ENCODE data around the gene LRFN2.

LRFN2 gene

DNA sequence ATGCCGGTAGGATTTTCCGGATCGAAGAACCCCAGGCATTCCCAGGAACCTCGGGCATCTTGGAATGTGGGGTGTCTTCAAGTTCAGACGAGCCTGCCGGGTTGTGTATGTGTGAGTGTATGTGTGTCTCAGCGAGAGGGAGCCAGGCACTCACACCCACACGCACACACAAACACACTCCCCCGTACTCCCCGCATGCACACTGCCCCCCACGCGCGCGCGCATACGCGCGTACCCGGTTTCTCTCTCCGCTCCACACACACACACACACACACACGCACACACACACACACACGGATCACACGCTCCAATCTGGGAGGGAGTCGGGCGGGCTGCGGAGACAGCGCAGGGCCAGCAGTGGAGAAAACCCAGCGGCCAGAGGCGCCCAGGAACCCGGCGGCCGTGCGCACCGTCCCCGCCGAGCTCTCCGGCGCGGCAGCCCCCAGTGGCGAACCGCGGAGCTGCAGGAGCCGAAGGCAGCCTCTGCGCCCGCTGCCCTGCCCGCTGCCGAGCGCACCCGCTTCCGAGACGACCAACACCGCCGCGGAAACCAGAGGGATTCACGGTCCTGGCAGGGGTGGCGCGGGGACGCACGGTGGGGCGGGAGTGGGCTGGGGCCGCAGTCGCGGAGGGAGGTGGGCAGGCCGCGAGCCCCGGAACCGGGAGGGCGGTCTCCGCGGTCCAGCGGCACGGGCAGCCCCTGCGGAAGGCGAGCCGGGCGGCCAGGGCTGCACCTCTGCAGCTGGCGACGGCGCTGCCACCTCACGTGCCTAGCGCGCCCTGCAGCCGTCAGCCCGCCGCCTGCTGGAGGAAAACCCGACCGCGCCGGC, at the start of gene LRFN2:
Gene LRFN2 (minus strand): TSS at position 125 of the 830 bp plus-strand sequence.
- peak; percentile 27 to 55 (median 42) for DNase-seq (ENCODE audit: low read depth in 4 of 4, low spot score in 1 of 4)

- no peak for DNase-seq (ENCODE audit: low read depth in 4 of 4, low spot score in 1 of 4)
Measured at GRCh38 chr6:40634429-40634828, 47.3 kb upstream of the LRFN2 start.

DNA sequence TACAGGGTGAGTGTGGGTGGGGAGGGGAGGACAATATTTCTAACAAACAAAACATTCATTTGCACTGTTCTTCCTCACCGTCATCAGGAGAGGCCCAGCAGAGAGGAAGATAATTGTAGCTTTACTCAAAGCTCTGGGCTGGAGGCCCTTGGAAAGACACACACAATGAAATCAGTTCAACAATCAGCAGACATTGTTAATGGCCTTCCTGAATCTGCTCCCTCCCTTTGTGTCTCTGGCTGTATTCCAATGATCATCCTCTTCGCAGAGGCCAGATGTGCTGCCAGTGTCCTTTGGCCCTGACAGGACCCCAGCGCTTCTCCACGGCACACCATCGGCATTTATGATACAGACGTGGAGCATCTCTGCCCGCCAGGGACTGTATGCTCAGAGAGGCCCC, 44.6 kb upstream of the LRFN2 start:
- DNase-seq (ENCODE audit: low read depth in 4 of 4, low spot score in 1 of 4), result no peak

DNA sequence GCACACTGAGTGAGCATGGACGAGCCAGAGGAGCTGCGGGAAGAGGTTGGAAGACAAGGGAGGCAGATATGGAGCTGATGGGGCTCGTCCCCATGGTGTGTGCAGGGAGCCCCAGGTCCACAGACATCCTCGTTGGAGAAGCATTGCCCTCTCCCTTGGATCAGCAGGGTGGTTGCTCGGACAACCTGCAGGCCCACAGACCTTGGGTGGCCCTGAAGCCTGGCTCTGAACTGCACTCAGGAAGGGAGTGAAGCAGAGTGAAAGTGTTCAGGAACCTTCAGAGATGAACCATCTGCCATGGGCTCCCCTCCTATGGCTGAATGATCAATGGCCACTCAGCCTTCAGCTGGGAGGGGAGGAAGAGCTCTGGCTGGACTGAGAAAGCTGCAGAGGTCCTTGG, 43.3 kb upstream of the LRFN2 start:
- no peak for DNase-seq (ENCODE audit: low read depth in 4 of 4, low spot score in 1 of 4)

- DNase-seq (ENCODE audit: low read depth in 4 of 4, low spot score in 1 of 4), result no peak
Measured at GRCh38 chr6:40630051-40630450, 42.9 kb upstream of the LRFN2 start.

- no peak for DNase-seq (ENCODE audit: low read depth in 4 of 4, low spot score in 1 of 4)
Measured at GRCh38 chr6:40629463-40629862, 42.3 kb upstream of the LRFN2 start.

DNA sequence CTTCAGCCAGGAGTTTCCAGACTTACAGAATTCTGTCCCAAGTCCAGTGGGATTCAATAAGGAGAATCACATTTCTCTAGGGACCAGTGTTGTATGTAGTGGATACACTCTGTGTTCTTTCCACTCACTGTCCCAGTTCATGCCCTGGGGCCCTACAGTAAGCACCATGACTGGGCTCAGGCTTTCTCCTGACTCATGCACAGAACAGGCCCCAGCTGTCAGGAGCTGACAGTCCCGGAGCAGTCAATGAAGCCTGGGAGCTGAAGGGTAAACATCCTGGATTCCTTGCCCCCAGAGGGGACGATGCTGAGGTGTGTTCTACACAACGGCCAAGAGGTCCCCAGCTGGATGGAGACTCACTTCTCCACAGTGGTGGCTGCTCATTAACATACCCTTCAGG, 40.2 kb upstream of the LRFN2 start:
- DNase-seq (ENCODE audit: low read depth in 4 of 4, low spot score in 1 of 4), result no peak

- no peak for DNase-seq (ENCODE audit: low read depth in 4 of 4, low spot score in 1 of 4)
Measured at GRCh38 chr6:40626886-40627285, 39.7 kb upstream of the LRFN2 start.

GRCh38 chr6:40623932-40624331, 36.8 kb upstream of the LRFN2 start:
- no peak for DNase-seq (ENCODE audit: low read depth in 4 of 4, low spot score in 1 of 4)

DNA sequence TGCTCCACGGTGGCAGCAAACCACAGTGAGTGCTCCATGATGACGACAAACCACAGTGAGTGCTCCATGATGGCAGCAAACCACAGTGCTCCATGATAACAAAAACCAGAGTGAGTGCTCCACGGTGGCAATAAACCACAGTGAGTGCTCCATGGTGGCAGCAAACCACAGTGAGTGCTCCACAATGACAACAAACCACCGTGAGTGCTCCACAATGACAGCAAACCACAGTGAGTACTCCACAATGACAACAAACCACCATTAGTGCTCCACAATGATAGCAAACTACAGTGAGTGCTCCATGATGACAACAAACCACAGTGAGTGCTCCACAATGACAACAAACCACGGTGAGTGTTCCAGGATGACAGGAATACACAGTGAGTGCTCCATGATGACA, 36.0 kb upstream of the LRFN2 start:
- no peak for DNase-seq (ENCODE audit: low read depth in 4 of 4, low spot score in 1 of 4)

GRCh38 chr6:40620574-40621240, 33.5 kb upstream of the LRFN2 start:
- no peak for DNase-seq (ENCODE audit: low read depth in 4 of 4, low spot score in 1 of 4)

DNA sequence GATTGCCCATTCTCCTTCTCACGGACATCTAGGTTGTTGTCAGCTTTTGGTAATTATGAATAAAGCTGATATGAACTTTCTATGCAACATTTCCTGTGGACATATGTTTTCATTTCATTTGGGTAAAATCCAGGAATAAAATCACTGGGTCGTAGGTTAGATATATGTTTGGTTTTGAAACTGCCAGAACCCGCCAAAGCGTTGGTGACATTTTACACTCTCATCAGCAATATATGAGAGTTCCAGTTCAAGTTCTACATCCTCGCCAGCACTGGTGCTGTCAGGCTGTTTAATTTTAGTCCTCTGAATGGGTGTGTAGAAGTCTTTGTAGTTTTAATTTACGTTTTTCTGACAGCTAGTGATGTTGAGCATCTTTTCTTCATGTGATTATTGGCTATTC, 27.5 kb upstream of the LRFN2 start:
- no peak for DNase-seq (ENCODE audit: low read depth in 4 of 4, low spot score in 1 of 4)

GRCh38 chr6:40611912-40612311, 24.7 kb upstream of the LRFN2 start:
- DNase-seq (ENCODE audit: low read depth in 4 of 4, low spot score in 1 of 4), result no peak

DNA sequence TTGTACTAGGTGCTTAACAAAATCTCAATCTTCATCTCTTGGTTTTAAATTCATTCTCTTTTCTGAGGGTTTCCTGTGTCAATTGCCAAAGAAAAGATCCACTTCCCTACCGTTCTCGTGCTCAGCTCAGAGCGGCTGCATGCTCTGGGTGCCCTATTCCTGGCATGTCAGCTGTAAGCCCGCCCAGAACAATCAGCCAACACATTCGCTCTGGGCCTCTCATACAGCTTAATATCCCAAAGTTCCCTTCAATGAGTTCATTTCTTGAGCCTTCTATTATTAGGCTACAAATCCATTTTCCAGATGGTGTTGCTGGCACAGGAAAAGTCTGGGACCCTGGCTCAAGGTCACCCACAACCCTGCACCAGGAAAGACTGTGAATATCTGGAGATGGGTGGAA, 24.3 kb upstream of the LRFN2 start:
- DNase-seq (ENCODE audit: low read depth in 4 of 4, low spot score in 1 of 4), result no peak

GRCh38 chr6:40610229-40610628, 23.1 kb upstream of the LRFN2 start:
- no peak for DNase-seq (ENCODE audit: low read depth in 4 of 4, low spot score in 1 of 4)

- no peak for DNase-seq (ENCODE audit: low read depth in 4 of 4, low spot score in 1 of 4)
Measured at GRCh38 chr6:40606981-40607380, 19.8 kb upstream of the LRFN2 start.

DNA sequence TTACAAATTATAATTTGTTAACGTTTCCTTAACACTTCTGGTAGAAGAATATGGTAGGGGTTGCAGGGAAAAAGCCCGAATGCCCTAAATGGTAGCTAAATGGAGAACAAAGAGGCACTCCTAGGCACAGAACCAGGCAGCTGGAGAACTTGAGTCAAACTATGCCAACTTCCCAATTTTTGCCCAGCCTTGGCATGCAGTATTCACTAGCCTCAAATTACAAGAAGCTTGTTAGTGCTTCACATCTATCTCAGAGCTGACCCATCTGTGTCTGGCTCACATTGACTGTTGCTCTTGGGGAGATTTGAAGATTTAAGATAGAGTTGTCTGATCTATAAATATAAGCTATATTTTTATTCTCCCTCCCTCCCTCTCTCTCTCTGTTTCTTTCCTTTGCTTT, 19.4 kb upstream of the LRFN2 start:
- DNase-seq (ENCODE audit: low read depth in 4 of 4, low spot score in 1 of 4), result no peak

GRCh38 chr6:40604082-40604481, 16.9 kb upstream of the LRFN2 start:
- DNase-seq (ENCODE audit: low read depth in 4 of 4, low spot score in 1 of 4), result no peak

GRCh38 chr6:40599555-40599954, 12.4 kb upstream of the LRFN2 start:
- DNase-seq (ENCODE audit: low read depth in 4 of 4, low spot score in 1 of 4), result no peak

- no peak for DNase-seq (ENCODE audit: low read depth in 4 of 4, low spot score in 1 of 4)
Measured at GRCh38 chr6:40598516-40598915, 11.4 kb upstream of the LRFN2 start.

- DNase-seq (ENCODE audit: low read depth in 4 of 4, low spot score in 1 of 4), result no peak
Measured at GRCh38 chr6:40597301-40597700, 10.1 kb upstream of the LRFN2 start.

- DNase-seq (ENCODE audit: low read depth in 4 of 4, low spot score in 1 of 4), result no peak
Measured at GRCh38 chr6:40588480-40588879, 1.3 kb upstream of the LRFN2 start.

DNA sequence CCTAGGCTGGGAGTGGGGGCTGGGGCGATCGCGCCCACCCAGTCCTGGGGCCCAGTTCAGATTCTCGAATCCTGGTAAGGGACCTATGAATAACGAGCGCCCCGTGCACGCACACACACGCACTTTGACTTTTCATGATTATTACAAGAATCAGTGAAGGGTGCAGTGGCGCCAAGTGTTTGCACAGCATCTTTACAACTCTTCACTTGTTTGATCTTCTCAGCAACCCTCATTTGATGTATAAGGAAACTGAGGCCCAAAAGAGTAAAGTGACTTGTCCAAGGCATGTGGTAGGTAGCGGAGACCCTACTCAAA, 863 bp upstream of the LRFN2 start:
- DNase-seq (ENCODE audit: low read depth in 4 of 4, low spot score in 1 of 4), result no peak

Measured in stimulated activated CD4-positive, alpha-beta T cell treated with anti-CD3 and anti-CD28 coated beads, Interleukin-1b, Interleukin-23, amount 100 ng/mL, for 24 hours (primary cell).